HepG2 (cell line): Measurements from ENCODE around the gene IDH3A. TPM values are rescaled to one million over a fixed set of nuclear protein-coding genes. Genes with fewer than 3 reads are reported as not detected.

Experiments
- ARID5B ChIP-seq: IDR thresholded peaks from 2 replicates; pipeline ENCODE4 v1.4.0; 2020; ENCODE audit warnings: mild to moderate bottlenecking, missing genetic modification reagents
- ARNTL ChIP-seq: sonication (generic); formaldehyde crosslinking; IDR thresholded peaks from 2 replicates; pipeline ENCODE4 v1.4.0; 2020; ENCODE audit warnings: mild to moderate bottlenecking, missing genetic modification reagents
- DMTF1 ChIP-seq: sonication (generic); formaldehyde crosslinking; IDR thresholded peaks from 2 replicates; pipeline ENCODE4 v1.4.0; 2020; ENCODE audit warnings: mild to moderate bottlenecking, missing genetic modification reagents
- ELK4 ChIP-seq: sonication (generic); formaldehyde crosslinking; IDR thresholded peaks from 2 replicates; pipeline ENCODE4 v1.9.0; 2021; ENCODE audit warnings: missing genetic modification reagents, borderline replicate concordance
- GFI1 ChIP-seq: sonication (generic); formaldehyde crosslinking; IDR thresholded peaks from 2 replicates; pipeline ENCODE4 v1.5.0; 2020; ENCODE audit warnings: missing genetic modification reagents, mild to moderate bottlenecking, borderline replicate concordance
- GPBP1L1 ChIP-seq: sonication (generic); formaldehyde crosslinking; IDR thresholded peaks from 2 replicates; pipeline ENCODE4 v1.5.0; 2020; ENCODE audit warnings: mild to moderate bottlenecking, missing genetic modification reagents
- HNRNPL ChIP-seq: fragments of 200-400 bp; formaldehyde crosslinking; IDR thresholded peaks from 2 replicates; pipeline ENCODE4 v1.6.1; 2017; ENCODE audit warnings: mild to moderate bottlenecking, low read depth, low read length
- KDM3A ChIP-seq: IDR thresholded peaks from 2 replicates; pipeline ENCODE4 v1.6.1; 2018; ENCODE audit warnings: low read depth, missing compliant biosample characterization
- MTA1 ChIP-seq: sonication (generic); formaldehyde crosslinking; IDR thresholded peaks from 2 replicates; pipeline ENCODE4 v1.4.0; 2020; ENCODE audit warnings: missing genetic modification reagents, mild to moderate bottlenecking, borderline replicate concordance
- MYNN ChIP-seq: sonication (generic); formaldehyde crosslinking; IDR thresholded peaks from 2 replicates; pipeline ENCODE4 v1.4.0; 2020; ENCODE audit warnings: mild to moderate bottlenecking, low read depth, missing genetic modification reagents
- SNAPC2 ChIP-seq: sonication (generic); formaldehyde crosslinking; IDR thresholded peaks from 2 replicates; pipeline ENCODE4 v1.8.1; 2022; ENCODE audit warnings: mild to moderate bottlenecking, missing genetic modification reagents
- TAF15 ChIP-seq: fragments of 200-400 bp; formaldehyde crosslinking; IDR thresholded peaks from one replicate; pipeline ENCODE4 v1.6.1; 2018; ENCODE audit warnings: mild to moderate bottlenecking, low read depth, low read length; ENCODE audit not compliant: poor library complexity, severe bottlenecking
- TSC22D2 ChIP-seq: sonication (generic); formaldehyde crosslinking; IDR thresholded peaks from 2 replicates; pipeline ENCODE4 v1.5.1; 2020; ENCODE audit warnings: missing genetic modification reagents, mild to moderate bottlenecking, borderline replicate concordance
- ZNF292 ChIP-seq: sonication (generic); formaldehyde crosslinking; IDR thresholded peaks from 2 replicates; pipeline ENCODE4 v1.8.1; 2022; ENCODE audit warnings: mild to moderate bottlenecking, low read depth, missing genetic modification reagents, borderline replicate concordance
- ZNF382 ChIP-seq: sonication (generic); formaldehyde crosslinking; IDR thresholded peaks from 2 replicates; pipeline ENCODE4 v1.5.0; 2020; ENCODE audit warnings: missing genetic modification reagents, mild to moderate bottlenecking, borderline replicate concordance
- ZNF713 ChIP-seq: sonication (generic); formaldehyde crosslinking; IDR thresholded peaks from 2 replicates; pipeline ENCODE4 v1.4.0; 2020; ENCODE audit warnings: mild to moderate bottlenecking, missing genetic modification reagents
- ZNF782 ChIP-seq: sonication (generic); formaldehyde crosslinking; IDR thresholded peaks from 2 replicates; pipeline ENCODE4 v1.4.0; 2020; ENCODE audit warnings: missing genetic modification reagents, mild to moderate bottlenecking, borderline replicate concordance
- ZSCAN22 ChIP-seq: sonication (generic); formaldehyde crosslinking; IDR thresholded peaks from 2 replicates; pipeline ENCODE4 v1.4.0; 2020; ENCODE audit warnings: mild to moderate bottlenecking, missing genetic modification reagents
- polyA plus RNA-seq, 8 experiments: library from polyadenylated mRNA; depleted of rRNA in 3 of 8; stranded (reverse) in 7 of 8; unstranded in 1 of 8; fragments of >200 nt; fragmentation: Illumina TruSeq in 4 of 8; extraction: Trizol in 4 of 8; gene quantifications; 2 replicates each; pipeline versions ENCODE4 v1.2.1 to v1.2.3, GENCODE V29; 2011 to 2016; ENCODE audit warnings: low read depth in 4 of 8, missing spikeins in 1 of 8, mixed read lengths in 1 of 8; ENCODE audit not compliant: insufficient read depth in 1 of 8
- total RNA-seq, 5 experiments: library from RNA; depleted of rRNA; stranded (reverse); fragments of >200 nt; fragmentation: Illumina TruSeq; extraction: Trizol; gene quantifications; 2 replicates each; pipeline ENCODE4 v1.2.3, GENCODE V29; 2016; ENCODE audit warnings: low read depth in 1 of 5

The IDH3A gene
- total and polyA plus RNA-seq, 2 of the 13 experiments (the other 11 are each of a cell fraction or from before 2014, with no cell fraction given), result 40.7 to 50.7 TPM

- no peak for TF ChIP-seq DMTF1 (CRISPR knock-in tag)
- no peak for TF ChIP-seq GPBP1L1
- TF ChIP-seq ELK4 (CRISPR knock-in tag), result no peak
- TF ChIP-seq ZNF382 (CRISPR knock-in tag), result no peak
- no peak for TF ChIP-seq HNRNPL
- peak; percentile 60; the same call in 1 of the 2 replicates for TF ChIP-seq MTA1 (CRISPR knock-in tag)
- no peak for TF ChIP-seq SNAPC2
- TF ChIP-seq ARID5B, result peak; percentile 41
- TF ChIP-seq ZNF713 (CRISPR knock-in tag), result no peak
- TF ChIP-seq ZNF782 (CRISPR knock-in tag), result no peak
- TF ChIP-seq KDM3A, result no peak
- no peak for TF ChIP-seq TAF15
- no peak for TF ChIP-seq GFI1 (CRISPR knock-in tag)
- no peak for TF ChIP-seq MYNN (CRISPR knock-in tag)
- no peak for TF ChIP-seq ZSCAN22 (CRISPR knock-in tag)
- TF ChIP-seq ARNTL, result no peak
- no peak for TF ChIP-seq ZNF292 (CRISPR knock-in tag)
- TF ChIP-seq TSC22D2 (CRISPR knock-in tag), result 0 out of 2 replicates have a peak, but pooled peaks have one; percentile 32
These were observed at the start of gene IDH3A (continued) for GRCh38 chr15:78149068-78149804.
